A549 (cell line): Measurements from ENCODE around the gene TSN. TPM values are rescaled to one million over a fixed set of nuclear protein-coding genes. Genes with fewer than 3 reads are reported as not detected.

Source experiments
- ATAC-seq, 2 experiments: fragments of 200-7000 bp in 1 of 2; fragments of >200 bp in 1 of 2; cut with Nextera tagmentation in 1 of 2; cut with Tn5 transposase in 1 of 2; 3 replicates each; pipeline versions ENCODE4 v1.8.0 to v1.9.1; 2018 to 2020; ENCODE audit warnings: mild to moderate bottlenecking in 1 of 2, moderate library complexity in 1 of 2
- CTCF ChIA-PET: fragments of 300-600 bp; sonication (Branson Sonifier 250); formaldehyde crosslinking; extraction: SDS; loops from one replicate; lab custom pipeline; 2021; ENCODE audit warnings: antibody characterized with exemption, inconsistent platforms; lab: Yijun Ruan, JAX
- POLR2A ChIA-PET: fragments of 350-600 bp; formaldehyde crosslinking; extraction: SDS; loops from one replicate; lab custom pipeline; 2021; ENCODE audit warnings: antibody characterized with exemption, inconsistent platforms; lab: Yijun Ruan, JAX
- DNase-seq, 2 experiments: peaks; one replicate each; pipeline versions ENCODE4 v3.0.0 to v3.0.0-alpha.2; 2011 to 2016; ENCODE audit warnings: low read depth in 1 of 2, low spot score in 1 of 2
- FAIRE-seq: peaks from 2 replicates; lab custom pipeline; 2011; peaks lifted over from hg19 to GRCh38; lab: Jason Lieb, UNC
- H3K27ac ChIP-seq, 2 experiments: fragments of >200 bp; sonication (Bioruptor Twin); formaldehyde crosslinking; 3 replicates each; pipeline ENCODE4 v1.5.1; 2016 to 2017
- H3K4me1 ChIP-seq: fragments of >200 bp; sonication (Bioruptor Twin); formaldehyde crosslinking; 3 replicates; pipeline ENCODE4 v1.6.1; 2016
- H3K4me2 ChIP-seq: fragments of >200 bp; sonication (Bioruptor Twin); formaldehyde crosslinking; 3 replicates; pipeline ENCODE4 v1.6.1; 2016
- H3K4me3 ChIP-seq: fragments of >200 bp; sonication (Bioruptor Twin); formaldehyde crosslinking; 3 replicates; pipeline ENCODE4 v1.5.1; 2016
- H3K9me3 ChIP-seq: fragments of >200 bp; sonication (Bioruptor Twin); formaldehyde crosslinking; 3 replicates; pipeline ENCODE4 v1.6.1; 2016
- BHLHE40 ChIP-seq: IDR thresholded peaks from 2 replicates; pipeline ENCODE4 v1.6.1; 2012; ENCODE audit warnings: low read depth, low read length, inconsistent platforms
- CHD2 ChIP-seq: fragments of 150-350 bp; IDR thresholded peaks from 2 replicates; pipeline ENCODE4 v1.6.1; 2014; ENCODE audit warnings: low read length; ENCODE audit not compliant: partially characterized antibody
- CTCF ChIP-seq: fragments of >200 bp; sonication (Bioruptor Twin); formaldehyde crosslinking; IDR thresholded peaks from 3 replicates; pipeline ENCODE4 v1.5.1; 2016
- E2F6 ChIP-seq: IDR thresholded peaks from 2 replicates; pipeline ENCODE4 v1.6.1; 2012; ENCODE audit warnings: low read depth, borderline replicate concordance
- EHMT2 ChIP-seq: fragments of 200-600 bp; sonication (generic); IDR thresholded peaks from 2 replicates; pipeline ENCODE4 v1.6.1; 2016; ENCODE audit warnings: antibody characterized with exemption, low read depth, mild to moderate bottlenecking, moderate library complexity
- ELK1 ChIP-seq: fragments of 150-350 bp; IDR thresholded peaks from 2 replicates; pipeline ENCODE4 v1.6.1; 2014; ENCODE audit warnings: low read depth, mild to moderate bottlenecking, low read length
- EP300 ChIP-seq, 2 experiments: fragments of >200 bp; sonication (Bioruptor Twin); formaldehyde crosslinking; IDR thresholded peaks; 2 replicates in 1 of 2; 3 replicates in 1 of 2; pipeline ENCODE4 v1.6.1; 2016 to 2017
- FOSB ChIP-seq: fragments of 250-450 bp; sonication (Bioruptor Pico); IDR thresholded peaks from 2 replicates; pipeline ENCODE4 v1.5.0; 2020; ENCODE audit warnings: mild to moderate bottlenecking, moderate library complexity
- FOXS1 ChIP-seq: fragments of 250-450 bp; sonication (Bioruptor Pico); IDR thresholded peaks from 2 replicates; pipeline ENCODE4 v1.5.0; 2020; ENCODE audit warnings: mild to moderate bottlenecking, moderate library complexity
- GATA3 ChIP-seq: IDR thresholded peaks from 2 replicates; pipeline ENCODE4 v1.6.1; 2012; ENCODE audit warnings: borderline replicate concordance
- HEYL ChIP-seq: fragments of 250-450 bp; sonication (Bioruptor Pico); IDR thresholded peaks from 2 replicates; pipeline ENCODE4 v1.8.0; 2021; ENCODE audit warnings: mild to moderate bottlenecking, moderate library complexity
- HMGXB4 ChIP-seq: fragments of 250-450 bp; sonication (Bioruptor Pico); IDR thresholded peaks from 2 replicates; pipeline ENCODE4 v1.5.0; 2021; ENCODE audit warnings: mild to moderate bottlenecking, moderate library complexity, borderline replicate concordance
- HOXA7 ChIP-seq: fragments of 250-450 bp; sonication (Bioruptor Pico); IDR thresholded peaks from 2 replicates; pipeline ENCODE4 v1.5.0; 2020; ENCODE audit warnings: mild to moderate bottlenecking, moderate library complexity
- HOXB13 ChIP-seq: fragments of 250-450 bp; sonication (Bioruptor Pico); IDR thresholded peaks from 2 replicates; pipeline ENCODE4 v1.5.0; 2020; ENCODE audit warnings: low read depth, mild to moderate bottlenecking, moderate library complexity
- KDM1A ChIP-seq: fragments of 200-600 bp; sonication (generic); IDR thresholded peaks from 2 replicates; pipeline ENCODE4 v1.6.1; 2016; ENCODE audit warnings: low read depth, mild to moderate bottlenecking
- MAX ChIP-seq: IDR thresholded peaks from 2 replicates; pipeline ENCODE4 v1.6.1; 2012
- NFE2L2 ChIP-seq: fragments of 150-350 bp; conservative IDR thresholded peaks from 2 replicates; pipeline ENCODE4 v1.6.1; 2014; ENCODE audit warnings: low read length
- NPAS2 ChIP-seq: fragments of 250-450 bp; sonication (Bioruptor Pico); IDR thresholded peaks from 2 replicates; pipeline ENCODE4 v1.8.0; 2022; ENCODE audit warnings: mild to moderate bottlenecking, moderate library complexity, borderline replicate concordance
- PBX3 ChIP-seq: IDR thresholded peaks from 2 replicates; pipeline ENCODE4 v1.6.1; 2012
- PHF8 ChIP-seq: fragments of 200-600 bp; sonication (generic); IDR thresholded peaks from 2 replicates; pipeline ENCODE4 v1.6.1; 2016; ENCODE audit warnings: low read depth, mild to moderate bottlenecking, antibody characterized with exemption, moderate library complexity, borderline replicate concordance
- POLR2AphosphoS2 ChIP-seq: conservative IDR thresholded peaks from 2 replicates; pipeline ENCODE4 v1.6.1; 2012; ENCODE audit warnings: low read length, improper control_type of control experiment, inconsistent platforms
- RCOR1 ChIP-seq: fragments of 150-350 bp; IDR thresholded peaks from 2 replicates; pipeline ENCODE4 v1.6.1; 2014; ENCODE audit warnings: antibody characterized with exemption, low read length, low read depth
- RFX5 ChIP-seq: fragments of 450-650 bp; IDR thresholded peaks from 2 replicates; pipeline ENCODE4 v1.7.1; 2014; ENCODE audit warnings: antibody characterized with exemption, mild to moderate bottlenecking, moderate library complexity
- SREBF2 ChIP-seq: fragments of 450-650 bp; IDR thresholded peaks from 2 replicates; pipeline ENCODE4 v1.6.1; 2014; ENCODE audit warnings: mild to moderate bottlenecking, moderate library complexity
- ZFP36 ChIP-seq: fragments of 450-650 bp; IDR thresholded peaks from 2 replicates; pipeline ENCODE4 v1.6.1; 2014; ENCODE audit warnings: borderline replicate concordance; ENCODE audit not compliant: partially characterized antibody
- ZNF302 ChIP-seq: fragments of 250-450 bp; sonication (Bioruptor Pico); IDR thresholded peaks from 2 replicates; pipeline ENCODE4 v1.9.0; 2021; ENCODE audit warnings: inconsistent platforms, mild to moderate bottlenecking, moderate library complexity
- ZSCAN20 ChIP-seq: fragments of 250-450 bp; sonication (Bioruptor Pico); IDR thresholded peaks from 2 replicates; pipeline ENCODE4 v1.8.0; 2022; ENCODE audit warnings: mild to moderate bottlenecking, moderate library complexity
- WGBS: methylation state at CpG from one replicate; pipeline ENCODE4 v1.1.6; 2017; ENCODE audit errors: missing lambda C conversion rate; 5-methylcytosine and 5-hydroxymethylcytosine counted together
- polyA plus RNA-seq, 4 experiments: library from polyadenylated mRNA; depleted of rRNA in 3 of 4; stranded (reverse); fragments of >200 nt; fragmentation: RNase III in 1 of 4; extraction: RNeasy Plus Mini Kit Qiagen cat#74134 plus additional on column Dnase treatment in 1 of 4; gene quantifications; 2 replicates in 3 of 4; 3 replicates in 1 of 4; pipeline ENCODE4 v1.2.3, GENCODE V29; 2011 to 2017

The TSN gene
- polyA plus RNA-seq, 2 of the 4 experiments (the other 2 are of a cell fraction) = 56.8 to 101 TPM

GRCh38 chr2:121804997-121805765 lies 49.7 kb downstream of the TSN start:
- no peak overlapping the region for H3K4me3 ChIP-seq
- no peak for ATAC-seq
- peaks cover 10% of the 10 kb centered on the region; the same call in 2 of the 3 replicates for H3K9me3 ChIP-seq
- H3K4me2 ChIP-seq = no peak overlapping the region
- WGBS = 13% methylated on average over 3 of the region's 3 CpGs
- no peaks in the 10 kb centered on the region for H3K4me1 ChIP-seq
- H3K27ac ChIP-seq = no peak overlapping the region
- CTCF ChIA-PET = no interaction called here
- DNase-seq = no peak
- FAIRE-seq = no peak
- TF ChIP-seq SREBF2 = no peak
- TF ChIP-seq ZFP36 = no peak
- no peak for TF ChIP-seq ELK1
- no peak for TF ChIP-seq ZSCAN20
- TF ChIP-seq FOSB (CRISPR knock-in tag) = no peak
- no peak for TF ChIP-seq CHD2
- TF ChIP-seq FOXS1 = no peak
- TF ChIP-seq E2F6 = no peak
- TF ChIP-seq HOXB13 (CRISPR knock-in tag) = no peak
- TF ChIP-seq CTCF = no peak
- TF ChIP-seq HOXA7 (CRISPR knock-in tag) = no peak
- TF ChIP-seq ZNF302 = no peak
- no peak for TF ChIP-seq RCOR1
- no peak for TF ChIP-seq EP300 (IDR thresholded peaks at IDR 0.05)
- no peak for TF ChIP-seq EHMT2
- TF ChIP-seq KDM1A = no peak
- POLR2A ChIA-PET = no interaction called here

GRCh38 chr2:121805766-121806143 lies 50.3 kb downstream of the TSN start:
- ATAC-seq (no peak), FAIRE-seq (no peak)
- TF ChIP-seq E2F6 (no peak), BHLHE40 (no peak), PBX3 (no peak), RCOR1 (no peak), HMGXB4 (CRISPR knock-in tag) (no peak), POLR2AphosphoS2 (no peak), ELK1 (no peak), RFX5 (no peak), NPAS2 (no peak), PHF8 (no peak), CHD2 (no peak), NFE2L2 (no peak), MAX (no peak), HEYL (CRISPR knock-in tag) (no peak), GATA3 (no peak)

More at GRCh38 chr2:121805766-121806143, 50.3 kb downstream of the TSN start:
- POLR2A ChIA-PET = no interaction called here
- 15% methylated on average over 7 of the region's 7 CpGs for WGBS
- no peak overlapping the region for H3K4me3 ChIP-seq
- no peak overlapping the region for H3K4me2 ChIP-seq
- peaks cover 10% of the 10 kb centered on the region; the same call in 2 of the 3 replicates for H3K9me3 ChIP-seq
- CTCF ChIA-PET = no interaction called here
- no peaks in the 10 kb centered on the region for H3K4me1 ChIP-seq
- H3K27ac ChIP-seq = no peak overlapping the region
- DNase-seq = no peak
